Nephron progenitor cell (in vitro differentiated cells): ENCODE measurements around the gene TRABD2B.

Source experiments
- DNase-seq: peaks from one replicate; pipeline ENCODE4 v3.0.0; 2021
- H3K27ac Mint-ChIP-seq: 2 replicates; pipeline ENCODE4 v1.8.0; 2021; ENCODE audit warnings: mild to moderate bottlenecking, moderate library complexity, mixed read lengths
- H3K27me3 Mint-ChIP-seq: 2 replicates; pipeline ENCODE4 v1.8.0; 2021; ENCODE audit warnings: mild to moderate bottlenecking, low read depth, mixed read lengths; ENCODE audit not compliant: poor library complexity
- H3K36me3 Mint-ChIP-seq: 2 replicates; pipeline ENCODE4 v1.8.0; 2021; ENCODE audit warnings: low read depth, mixed read lengths
- H3K4me1 Mint-ChIP-seq: 2 replicates; pipeline ENCODE4 v1.8.0; 2021; ENCODE audit warnings: mixed read lengths
- H3K4me3 Mint-ChIP-seq: 2 replicates; pipeline ENCODE4 v1.8.0; 2021; ENCODE audit warnings: mild to moderate bottlenecking, moderate library complexity, mixed read lengths
- H3K9me3 Mint-ChIP-seq: 2 replicates; pipeline ENCODE4 v1.8.0; 2021; ENCODE audit warnings: mild to moderate bottlenecking, moderate library complexity, mixed read lengths
- TF ChIP-seq, protein P1 (sequence below): fragments of 200-600 bp; sonication (generic); IDR thresholded peaks from 2 replicates; pipeline ENCODE4 v1.5.0; 2021; ENCODE audit warnings: antibody characterized with exemption

TRABD2B gene

GRCh38 chr1:47912756-47913155 is 84.4 kb downstream of the TRABD2B start:
- peak overlapping the region; percentile 66 for H3K27ac Mint-ChIP-seq
- peak overlapping the region; percentile 58 for H3K4me3 Mint-ChIP-seq
- DNase-seq, result no peak
- peaks cover 24% of the 10 kb centered on the region for H3K27me3 Mint-ChIP-seq
- TF ChIP-seq, protein P1, sequence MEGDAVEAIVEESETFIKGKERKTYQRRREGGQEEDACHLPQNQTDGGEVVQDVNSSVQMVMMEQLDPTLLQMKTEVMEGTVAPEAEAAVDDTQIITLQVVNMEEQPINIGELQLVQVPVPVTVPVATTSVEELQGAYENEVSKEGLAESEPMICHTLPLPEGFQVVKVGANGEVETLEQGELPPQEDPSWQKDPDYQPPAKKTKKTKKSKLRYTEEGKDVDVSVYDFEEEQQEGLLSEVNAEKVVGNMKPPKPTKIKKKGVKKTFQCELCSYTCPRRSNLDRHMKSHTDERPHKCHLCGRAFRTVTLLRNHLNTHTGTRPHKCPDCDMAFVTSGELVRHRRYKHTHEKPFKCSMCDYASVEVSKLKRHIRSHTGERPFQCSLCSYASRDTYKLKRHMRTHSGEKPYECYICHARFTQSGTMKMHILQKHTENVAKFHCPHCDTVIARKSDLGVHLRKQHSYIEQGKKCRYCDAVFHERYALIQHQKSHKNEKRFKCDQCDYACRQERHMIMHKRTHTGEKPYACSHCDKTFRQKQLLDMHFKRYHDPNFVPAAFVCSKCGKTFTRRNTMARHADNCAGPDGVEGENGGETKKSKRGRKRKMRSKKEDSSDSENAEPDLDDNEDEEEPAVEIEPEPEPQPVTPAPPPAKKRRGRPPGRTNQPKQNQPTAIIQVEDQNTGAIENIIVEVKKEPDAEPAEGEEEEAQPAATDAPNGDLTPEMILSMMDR, result no peak
- no peaks in the 10 kb centered on the region for H3K9me3 Mint-ChIP-seq
- peaks cover 17% of the 10 kb centered on the region for H3K36me3 Mint-ChIP-seq
- peaks cover 87% of the 10 kb centered on the region for H3K4me1 Mint-ChIP-seq

GRCh38 chr1:47911892-47912291 is 85.3 kb downstream of the TRABD2B start:
- Mint-ChIP-seq H3K27ac (peak overlapping the region; percentile 64), H3K9me3 (no peaks in the 10 kb centered on the region), H3K4me1 (peaks cover 89% of the 10 kb centered on the region), H3K36me3 (peaks cover 17% of the 10 kb centered on the region), H3K27me3 (peaks cover 23% of the 10 kb centered on the region), H3K4me3 (peak overlapping the region; percentile 68)
- DNase-seq, result no peak
- TF ChIP-seq, protein P1, result no peak

DNA sequence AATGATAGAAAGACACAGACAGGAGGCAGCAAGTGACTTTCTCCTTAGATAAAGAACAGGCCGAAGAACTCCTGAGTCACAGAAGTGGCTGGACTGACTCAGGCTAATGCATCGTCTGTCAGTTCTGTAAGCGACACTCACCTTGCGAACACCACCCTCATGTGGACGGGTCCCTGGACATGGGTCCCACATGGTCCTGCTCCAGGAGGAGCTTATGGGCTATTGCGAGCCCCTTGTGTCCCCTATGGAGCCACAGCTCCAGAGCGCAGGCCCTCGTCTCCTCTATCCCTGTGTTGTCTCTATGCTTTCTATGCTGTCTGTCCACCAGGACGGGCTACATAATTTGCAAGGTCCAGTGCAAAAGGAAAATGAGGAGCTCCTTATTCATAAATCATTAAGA is 85.8 kb downstream of the TRABD2B start:
- H3K4me3 Mint-ChIP-seq, result no peak overlapping the region
- H3K36me3 Mint-ChIP-seq, result peaks cover 17% of the 10 kb centered on the region
- H3K27me3 Mint-ChIP-seq, result peaks cover 25% of the 10 kb centered on the region
- H3K4me1 Mint-ChIP-seq, result peaks cover 89% of the 10 kb centered on the region
- no peak for DNase-seq
- H3K9me3 Mint-ChIP-seq, result no peaks in the 10 kb centered on the region
- peak overlapping the region; percentile 64 for H3K27ac Mint-ChIP-seq
- TF ChIP-seq, protein P1, result no peak

DNA sequence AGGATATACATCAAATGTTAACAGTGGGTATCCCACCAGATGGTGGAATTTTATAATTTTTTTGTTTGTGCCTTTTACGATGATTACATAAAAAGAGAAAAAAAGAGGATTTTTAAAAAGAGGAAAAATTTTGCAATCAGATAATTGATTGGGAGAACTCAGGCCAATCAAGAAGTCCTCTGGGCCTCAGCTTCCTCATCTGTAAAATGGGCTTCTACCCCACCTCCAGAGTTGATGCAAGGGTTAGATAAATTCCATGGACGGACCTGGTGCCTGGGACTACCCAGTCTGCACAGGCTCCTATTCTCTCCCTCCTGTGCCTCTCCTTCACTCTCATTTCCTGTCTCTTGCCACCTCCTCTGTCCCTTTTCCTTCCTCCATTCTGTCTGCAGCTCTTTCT is 88.9 kb downstream of the TRABD2B start:
- Mint-ChIP-seq H3K9me3 (no peaks in the 10 kb centered on the region), H3K27me3 (peaks cover 42% of the 10 kb centered on the region), H3K4me3 (no peak overlapping the region), H3K4me1 (peaks cover 80% of the 10 kb centered on the region), H3K36me3 (peaks cover 17% of the 10 kb centered on the region), H3K27ac (no peak overlapping the region)
- DNase-seq, result no peak
- TF ChIP-seq, protein P1, result no peak

DNA sequence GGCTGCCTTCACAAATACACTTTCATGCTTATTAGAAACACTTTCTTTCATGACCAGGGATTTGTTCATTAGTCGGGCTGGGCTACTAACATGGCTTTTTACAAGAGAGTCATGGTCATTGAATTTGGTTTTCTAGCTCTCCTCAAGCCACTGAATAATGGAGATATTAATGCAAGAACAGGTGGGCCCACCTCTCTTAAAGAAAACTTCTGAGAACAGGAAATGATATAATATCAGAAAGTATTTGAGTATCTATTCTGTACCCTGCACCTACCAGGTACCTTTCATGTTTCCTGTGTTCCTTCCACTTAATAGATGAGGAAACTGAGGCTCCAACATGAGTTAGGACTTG is 90.0 kb downstream of the TRABD2B start:
- Mint-ChIP-seq H3K4me1 (peaks cover 73% of the 10 kb centered on the region), H3K4me3 (no peak overlapping the region), H3K27me3 (peaks cover 47% of the 10 kb centered on the region), H3K9me3 (no peaks in the 10 kb centered on the region), H3K27ac (no peak overlapping the region), H3K36me3 (peaks cover 17% of the 10 kb centered on the region)
- TF ChIP-seq, protein P1, result no peak
- DNase-seq, result no peak

DNA sequence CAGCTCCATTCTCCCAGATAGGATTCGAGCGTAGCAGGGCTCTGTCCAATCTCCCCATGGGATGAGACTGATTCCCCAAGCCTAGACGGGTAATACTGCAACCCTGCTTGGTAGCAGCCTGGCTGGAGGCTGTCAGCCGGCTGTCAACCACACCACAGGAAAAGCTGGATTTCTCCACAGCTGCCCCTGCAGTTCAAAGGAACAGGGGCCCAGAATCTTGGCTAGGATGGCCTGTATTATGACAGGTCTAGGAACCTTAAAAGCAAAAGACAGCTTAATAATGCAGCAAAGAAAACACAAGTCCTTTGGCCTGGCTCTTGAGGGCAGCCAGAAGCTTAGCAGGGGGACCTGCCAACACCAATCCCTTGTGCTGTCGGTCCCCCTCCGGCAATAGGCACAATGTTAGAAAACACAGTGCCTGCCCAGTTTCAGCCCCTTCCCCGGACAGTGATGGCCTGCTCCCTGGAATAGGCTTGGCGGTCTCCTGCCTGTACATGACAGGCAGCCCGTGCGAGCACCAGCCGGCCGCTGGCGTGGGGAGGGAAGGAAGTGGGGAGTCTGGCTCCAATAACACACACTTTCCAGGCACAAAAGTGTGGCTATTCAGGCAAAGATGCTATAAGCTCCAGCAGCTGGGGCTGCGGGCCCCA is 90.5 kb downstream of the TRABD2B start:
- H3K27me3 Mint-ChIP-seq, result peaks cover 47% of the 10 kb centered on the region
- H3K4me3 Mint-ChIP-seq, result no peak overlapping the region
- H3K9me3 Mint-ChIP-seq, result no peaks in the 10 kb centered on the region
- TF ChIP-seq, protein P1, result no peak
- DNase-seq, result no peak
- H3K27ac Mint-ChIP-seq, result no peak overlapping the region
- peaks cover 17% of the 10 kb centered on the region for H3K36me3 Mint-ChIP-seq
- H3K4me1 Mint-ChIP-seq, result peaks cover 72% of the 10 kb centered on the region
